ENCODE results near the gene IQSEC2. TPM values are rescaled to one million over a fixed set of nuclear protein-coding genes. Genes with fewer than 3 reads are reported as not detected.
A peak's percentile ranks its signal among the peaks of the same experiment; 100 is the strongest.

Gene IQSEC2
- total and polyA plus RNA-seq, 2 donors: 2.3 to 10.2 TPM

GRCh38 chrX:53288189-53288588, 6.8 kb upstream of the IQSEC2 start:
- H3K36me3 ChIP-seq (ENCODE audit: control insufficient read depth in 2 of 2, insufficient read depth in 2 of 2, low read length in 1 of 2): no peaks in the 10 kb centered on the region
- WGBS: 24% methylated on average over 8 of the region's 8 CpGs
- H3K27ac ChIP-seq (ENCODE audit: low read depth in 1 of 2, low read length in 1 of 2): no peak overlapping the region
- no peaks in the 10 kb centered on the region for H3K9me3 ChIP-seq (ENCODE audit: control insufficient read depth in 2 of 2, insufficient read depth in 1 of 2, low read length in 1 of 2)
- no peak overlapping the region for H3K4me3 ChIP-seq (ENCODE audit: low read length in 2 of 2)
- no peaks in the 10 kb centered on the region for H3K27me3 ChIP-seq (ENCODE audit: control insufficient read depth in 2 of 2, insufficient read depth in 1 of 2, low read length in 1 of 2)
- peaks cover 5 to 11% of the 10 kb centered on the region in 2 donors for H3K4me1 ChIP-seq (ENCODE audit: control insufficient read depth in 2 of 2, insufficient read depth in 2 of 2, low read length in 2 of 2)
- DNase-seq (ENCODE audit: low read depth in 6 of 9, low spot score in 9 of 9): peak in 2 of 9 donors; percentile 14 to 26

- no peaks in the 10 kb centered on the region for H3K36me3 ChIP-seq (ENCODE audit: control insufficient read depth in 2 of 2, insufficient read depth in 2 of 2, low read length in 1 of 2)
- H3K4me3 ChIP-seq (ENCODE audit: low read length in 2 of 2): no peak overlapping the region
- peak overlapping the region in 1 of 2 donors; percentile 32 for H3K27ac ChIP-seq (ENCODE audit: low read depth in 1 of 2, low read length in 1 of 2)
- H3K27me3 ChIP-seq (ENCODE audit: control insufficient read depth in 2 of 2, insufficient read depth in 1 of 2, low read length in 1 of 2): no peaks in the 10 kb centered on the region
- DNase-seq (ENCODE audit: low read depth in 6 of 9, low spot score in 9 of 9): peak in 2 of 9 donors; percentile 11 to 30
- H3K4me1 ChIP-seq (ENCODE audit: control insufficient read depth in 2 of 2, insufficient read depth in 2 of 2, low read length in 2 of 2): peaks cover 5 to 11% of the 10 kb centered on the region in 2 donors
- H3K9me3 ChIP-seq (ENCODE audit: control insufficient read depth in 2 of 2, insufficient read depth in 1 of 2, low read length in 1 of 2): no peaks in the 10 kb centered on the region
- WGBS: 14% methylated on average over 11 of the region's 11 CpGs
Measured at GRCh38 chrX:53287493-53288138, 6.2 kb upstream of the IQSEC2 start.

GRCh38 chrX:53286171-53286570, 4.8 kb upstream of the IQSEC2 start:
- Histone ChIP-seq H3K27ac (ENCODE audit: low read depth in 1 of 2, low read length in 1 of 2) (no peak overlapping the region), H3K9me3 (ENCODE audit: control insufficient read depth in 2 of 2, insufficient read depth in 1 of 2, low read length in 1 of 2) (no peaks in the 10 kb centered on the region), H3K4me3 (ENCODE audit: low read length in 2 of 2) (no peak overlapping the region), H3K27me3 (ENCODE audit: control insufficient read depth in 2 of 2, insufficient read depth in 1 of 2, low read length in 1 of 2) (peaks cover 0 to 4% of the 10 kb centered on the region in 2 donors), H3K36me3 (ENCODE audit: control insufficient read depth in 2 of 2, insufficient read depth in 2 of 2, low read length in 1 of 2) (no peaks in the 10 kb centered on the region), H3K4me1 (ENCODE audit: control insufficient read depth in 2 of 2, insufficient read depth in 2 of 2, low read length in 2 of 2) (peaks cover 5 to 11% of the 10 kb centered on the region in 2 donors)
- DNase-seq (ENCODE audit: low read depth in 6 of 9, low spot score in 9 of 9): no peak
- 95% methylated on average over 3 of the region's 3 CpGs for WGBS

DNA sequence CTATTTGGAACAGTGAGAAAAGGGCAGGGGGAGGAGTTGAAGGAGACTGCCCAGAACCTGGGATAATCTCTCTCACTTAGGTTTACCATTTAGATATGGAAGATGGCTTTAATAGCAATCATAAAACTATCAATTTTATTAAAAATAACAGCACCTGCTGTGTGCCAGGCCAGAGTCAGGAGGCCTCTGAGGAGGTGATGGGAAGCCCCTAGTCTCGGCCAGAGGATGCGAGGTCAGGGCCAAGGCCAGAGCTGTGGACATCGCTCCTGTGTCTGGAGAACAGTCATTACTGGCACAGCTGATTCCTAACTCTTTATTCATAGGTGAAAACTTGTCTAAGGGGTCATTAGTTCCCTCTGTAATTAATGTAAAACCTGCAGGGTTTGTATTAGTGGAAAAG, 4.2 kb upstream of the IQSEC2 start:
- Histone ChIP-seq H3K27ac (ENCODE audit: low read depth in 1 of 2, low read length in 1 of 2) (no peak overlapping the region), H3K36me3 (ENCODE audit: control insufficient read depth in 2 of 2, insufficient read depth in 2 of 2, low read length in 1 of 2) (no peaks in the 10 kb centered on the region), H3K4me3 (ENCODE audit: low read length in 2 of 2) (no peak overlapping the region), H3K9me3 (ENCODE audit: control insufficient read depth in 2 of 2, insufficient read depth in 1 of 2, low read length in 1 of 2) (no peaks in the 10 kb centered on the region), H3K27me3 (ENCODE audit: control insufficient read depth in 2 of 2, insufficient read depth in 1 of 2, low read length in 1 of 2) (peaks cover 0 to 8% of the 10 kb centered on the region in 2 donors), H3K4me1 (ENCODE audit: control insufficient read depth in 2 of 2, insufficient read depth in 2 of 2, low read length in 2 of 2) (peaks cover 5 to 11% of the 10 kb centered on the region in 2 donors)
- WGBS: 99% methylated on average over 3 of the region's 3 CpGs
- no peak for DNase-seq (ENCODE audit: low read depth in 6 of 9, low spot score in 9 of 9)

- H3K27ac ChIP-seq (ENCODE audit: low read depth in 1 of 2, low read length in 1 of 2): no peak overlapping the region
- H3K36me3 ChIP-seq (ENCODE audit: control insufficient read depth in 2 of 2, insufficient read depth in 2 of 2, low read length in 1 of 2): no peaks in the 10 kb centered on the region
- H3K4me3 ChIP-seq (ENCODE audit: low read length in 2 of 2): no peak overlapping the region
- H3K9me3 ChIP-seq (ENCODE audit: control insufficient read depth in 2 of 2, insufficient read depth in 1 of 2, low read length in 1 of 2): no peaks in the 10 kb centered on the region
- WGBS: 52% methylated on average over 8 of the region's 8 CpGs
- peaks cover 5 to 11% of the 10 kb centered on the region in 2 donors for H3K4me1 ChIP-seq (ENCODE audit: control insufficient read depth in 2 of 2, insufficient read depth in 2 of 2, low read length in 2 of 2)
- peak in 3 of 9 donors; percentile 14 to 48 (median 42) for DNase-seq (ENCODE audit: low read depth in 6 of 9, low spot score in 9 of 9)
- peaks cover 0 to 8% of the 10 kb centered on the region in 2 donors for H3K27me3 ChIP-seq (ENCODE audit: control insufficient read depth in 2 of 2, insufficient read depth in 1 of 2, low read length in 1 of 2)
Measured at GRCh38 chrX:53284684-53285447, 3.5 kb upstream of the IQSEC2 start.

DNA sequence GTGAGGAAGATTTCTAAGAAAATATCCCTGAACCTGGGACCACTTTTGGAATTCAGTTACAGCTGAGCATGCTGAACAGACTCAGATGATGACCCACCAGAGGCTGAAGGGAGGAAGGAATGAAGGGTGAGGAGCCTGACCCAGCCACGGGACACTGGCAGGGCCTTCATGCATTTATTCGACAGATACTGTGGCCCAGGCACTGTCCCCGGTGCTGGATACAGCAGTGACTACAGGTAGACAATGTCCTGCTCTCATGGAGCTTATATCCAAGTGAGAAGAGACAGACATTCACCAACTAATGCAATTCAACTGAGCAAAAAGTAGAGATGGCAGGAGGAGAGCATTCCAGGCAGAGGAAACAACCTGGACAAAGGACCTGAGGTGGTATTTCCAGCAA, 2.2 kb upstream of the IQSEC2 start:
- H3K9me3 ChIP-seq (ENCODE audit: control insufficient read depth in 2 of 2, insufficient read depth in 1 of 2, low read length in 1 of 2): no peaks in the 10 kb centered on the region
- 93% methylated on average over 3 of the region's 3 CpGs for WGBS
- no peak for DNase-seq (ENCODE audit: low read depth in 6 of 9, low spot score in 9 of 9)
- no peak overlapping the region for H3K27ac ChIP-seq (ENCODE audit: low read depth in 1 of 2, low read length in 1 of 2)
- no peak overlapping the region for H3K4me3 ChIP-seq (ENCODE audit: low read length in 2 of 2)
- peaks cover 0 to 8% of the 10 kb centered on the region in 2 donors for H3K27me3 ChIP-seq (ENCODE audit: control insufficient read depth in 2 of 2, insufficient read depth in 1 of 2, low read length in 1 of 2)
- peaks cover 5 to 11% of the 10 kb centered on the region in 2 donors for H3K4me1 ChIP-seq (ENCODE audit: control insufficient read depth in 2 of 2, insufficient read depth in 2 of 2, low read length in 2 of 2)
- no peaks in the 10 kb centered on the region for H3K36me3 ChIP-seq (ENCODE audit: control insufficient read depth in 2 of 2, insufficient read depth in 2 of 2, low read length in 1 of 2)

GRCh38 chrX:53283099-53283498, 1.7 kb upstream of the IQSEC2 start:
- Histone ChIP-seq H3K27me3 (ENCODE audit: control insufficient read depth in 2 of 2, insufficient read depth in 1 of 2, low read length in 1 of 2) (peaks cover 0 to 8% of the 10 kb centered on the region in 2 donors), H3K27ac (ENCODE audit: low read depth in 1 of 2, low read length in 1 of 2) (no peak overlapping the region), H3K36me3 (ENCODE audit: control insufficient read depth in 2 of 2, insufficient read depth in 2 of 2, low read length in 1 of 2) (no peaks in the 10 kb centered on the region), H3K4me3 (ENCODE audit: low read length in 2 of 2) (no peak overlapping the region), H3K9me3 (ENCODE audit: control insufficient read depth in 2 of 2, insufficient read depth in 1 of 2, low read length in 1 of 2) (no peaks in the 10 kb centered on the region), H3K4me1 (ENCODE audit: control insufficient read depth in 2 of 2, insufficient read depth in 2 of 2, low read length in 2 of 2) (peaks cover 5 to 10% of the 10 kb centered on the region in 2 donors)
- DNase-seq (ENCODE audit: low read depth in 6 of 9, low spot score in 9 of 9): no peak
- 100% methylated on average over 3 of the region's 3 CpGs for WGBS

- H3K4me1 ChIP-seq (ENCODE audit: control insufficient read depth in 2 of 2, insufficient read depth in 2 of 2, low read length in 2 of 2): peaks cover under 1 to 2% of the 10 kb centered on the region in 2 donors
- peaks cover 0 to 8% of the 10 kb centered on the region in 2 donors for H3K27me3 ChIP-seq (ENCODE audit: control insufficient read depth in 2 of 2, insufficient read depth in 1 of 2, low read length in 1 of 2)
- DNase-seq (ENCODE audit: low read depth in 6 of 9, low spot score in 9 of 9): no peak
- 78% methylated on average over 5 of the region's 5 CpGs for WGBS
- H3K4me3 ChIP-seq (ENCODE audit: low read length in 2 of 2): no peak overlapping the region
- no peaks in the 10 kb centered on the region for H3K36me3 ChIP-seq (ENCODE audit: control insufficient read depth in 2 of 2, insufficient read depth in 2 of 2, low read length in 1 of 2)
- H3K9me3 ChIP-seq (ENCODE audit: control insufficient read depth in 2 of 2, insufficient read depth in 1 of 2, low read length in 1 of 2): no peaks in the 10 kb centered on the region
- H3K27ac ChIP-seq (ENCODE audit: low read depth in 1 of 2, low read length in 1 of 2): no peak overlapping the region
Measured at GRCh38 chrX:53281963-53282695, 745 bp upstream of the IQSEC2 start.
